ENCODE data around the gene HINT2.

Gene HINT2

DNA sequence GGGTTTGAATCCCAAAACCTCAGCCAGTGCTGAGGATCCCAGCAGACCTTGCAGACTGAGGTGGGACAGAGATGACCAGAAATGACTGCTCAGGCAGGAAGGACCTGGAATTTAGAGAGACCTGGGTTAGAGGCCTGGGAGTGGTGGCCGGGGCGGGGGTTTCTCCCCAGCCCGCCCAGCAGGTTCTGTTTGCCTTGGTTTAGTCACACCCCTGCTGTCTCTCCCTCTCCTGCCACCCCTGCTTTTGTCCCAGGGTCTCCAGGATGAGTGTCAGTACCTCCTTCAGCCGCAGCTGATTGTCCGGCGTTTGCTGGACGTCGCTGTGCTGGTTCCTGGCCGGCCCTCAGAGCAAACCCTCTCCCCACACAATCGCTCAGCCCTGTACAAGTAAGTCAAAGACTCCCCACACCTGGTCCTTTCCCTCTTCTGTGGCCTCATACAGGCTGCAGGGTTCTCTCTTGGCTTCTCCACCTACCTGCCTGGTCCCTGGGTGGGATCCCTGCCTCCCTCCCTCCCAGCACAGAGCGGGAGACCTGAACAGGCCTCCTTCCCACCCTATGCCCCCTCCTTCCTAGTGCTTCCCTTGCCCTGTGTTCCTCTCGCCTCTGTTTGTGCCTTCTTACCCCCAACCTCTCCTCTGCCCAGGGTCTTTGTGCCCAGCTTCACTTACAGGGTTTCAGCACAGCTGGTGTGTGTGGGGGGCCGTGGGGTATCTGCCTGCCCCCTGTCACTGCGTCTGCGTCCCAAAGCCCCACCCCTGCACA lies 26.2 kb upstream of the HINT2 start:
- DNase-seq: no peak

DNA sequence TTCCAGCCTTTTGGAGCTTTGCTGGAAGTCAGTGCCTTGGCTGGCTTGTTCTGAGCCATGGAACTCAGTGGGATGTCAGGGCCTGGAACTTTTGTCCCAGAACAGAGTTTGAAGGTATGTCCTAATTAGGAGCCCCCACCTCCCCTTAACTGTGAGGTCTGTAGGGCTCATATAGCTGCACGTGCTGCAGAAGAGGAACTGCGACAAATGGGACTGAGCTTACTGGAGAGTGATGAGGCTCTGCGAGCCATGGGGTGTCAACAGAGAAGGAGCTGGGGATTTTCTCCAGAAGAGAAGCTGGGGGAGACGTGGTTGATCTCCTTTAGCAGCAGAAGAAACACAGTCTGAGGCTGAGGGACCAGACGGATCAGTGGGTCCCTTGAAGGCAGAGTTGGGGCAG lies 25.1 kb upstream of the HINT2 start:
- DNase-seq: no peak

DNA sequence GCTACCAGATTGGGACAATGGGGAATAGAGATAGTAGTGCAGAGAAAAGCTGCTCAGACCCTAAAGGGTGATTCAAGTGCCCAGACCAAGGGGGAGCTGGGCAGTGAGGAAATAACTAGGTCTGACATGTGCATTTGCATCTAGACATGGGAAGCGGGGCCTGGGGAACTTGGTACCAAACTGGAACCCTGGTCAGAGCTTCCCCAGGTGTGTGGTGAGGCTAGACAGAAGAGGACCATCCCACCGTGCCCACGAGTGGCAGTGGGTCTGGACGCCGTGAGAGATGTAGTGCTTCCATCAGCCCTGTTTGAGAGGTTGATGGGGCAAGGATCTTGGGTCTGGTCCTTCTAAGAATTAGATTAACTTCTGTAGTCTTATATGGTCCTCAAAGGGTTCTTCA lies 21.8 kb upstream of the HINT2 start:
- no peak for DNase-seq

DNA sequence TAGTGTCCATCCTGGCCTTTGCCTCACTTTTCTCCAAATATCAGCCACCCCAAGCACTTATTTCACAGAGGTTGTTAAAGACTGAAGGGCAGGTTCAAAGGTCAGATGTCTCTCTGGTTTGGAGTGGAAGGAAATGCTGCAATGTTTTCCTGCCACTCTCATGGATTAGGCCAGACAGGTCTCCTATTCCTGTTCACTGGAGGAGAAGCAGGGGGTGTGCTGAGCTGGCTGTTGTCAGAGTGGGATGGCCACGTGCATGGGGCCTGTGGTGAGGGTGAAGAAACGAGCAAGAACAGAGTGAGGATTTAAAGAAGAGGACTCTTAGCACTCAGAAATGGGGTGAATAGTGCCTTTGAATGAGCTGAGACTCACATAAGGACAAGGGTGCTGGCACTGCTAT lies 20.9 kb upstream of the HINT2 start:
- DNase-seq: no peak

DNA sequence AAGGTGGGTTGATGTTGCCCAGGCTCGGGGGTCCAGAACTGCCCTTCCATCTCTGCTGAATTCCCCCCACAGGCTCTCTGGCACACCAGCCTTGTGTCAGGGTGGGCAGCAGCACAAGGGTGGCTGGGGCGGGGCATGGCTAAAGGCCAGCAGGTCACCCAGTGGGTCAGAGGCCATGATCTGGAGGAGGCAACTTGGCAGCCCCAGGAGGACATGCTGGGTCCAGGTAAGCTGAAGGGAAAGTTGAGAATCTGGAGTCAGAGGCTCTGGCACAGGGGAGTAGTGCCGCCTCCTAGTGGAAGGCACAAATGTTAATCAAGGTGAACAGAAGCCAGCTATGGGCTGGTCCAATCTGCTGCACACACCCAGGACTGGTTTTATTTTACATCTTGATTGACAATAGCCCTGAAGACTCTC lies 20.4 kb upstream of the HINT2 start:
- DNase-seq: no peak

DNA sequence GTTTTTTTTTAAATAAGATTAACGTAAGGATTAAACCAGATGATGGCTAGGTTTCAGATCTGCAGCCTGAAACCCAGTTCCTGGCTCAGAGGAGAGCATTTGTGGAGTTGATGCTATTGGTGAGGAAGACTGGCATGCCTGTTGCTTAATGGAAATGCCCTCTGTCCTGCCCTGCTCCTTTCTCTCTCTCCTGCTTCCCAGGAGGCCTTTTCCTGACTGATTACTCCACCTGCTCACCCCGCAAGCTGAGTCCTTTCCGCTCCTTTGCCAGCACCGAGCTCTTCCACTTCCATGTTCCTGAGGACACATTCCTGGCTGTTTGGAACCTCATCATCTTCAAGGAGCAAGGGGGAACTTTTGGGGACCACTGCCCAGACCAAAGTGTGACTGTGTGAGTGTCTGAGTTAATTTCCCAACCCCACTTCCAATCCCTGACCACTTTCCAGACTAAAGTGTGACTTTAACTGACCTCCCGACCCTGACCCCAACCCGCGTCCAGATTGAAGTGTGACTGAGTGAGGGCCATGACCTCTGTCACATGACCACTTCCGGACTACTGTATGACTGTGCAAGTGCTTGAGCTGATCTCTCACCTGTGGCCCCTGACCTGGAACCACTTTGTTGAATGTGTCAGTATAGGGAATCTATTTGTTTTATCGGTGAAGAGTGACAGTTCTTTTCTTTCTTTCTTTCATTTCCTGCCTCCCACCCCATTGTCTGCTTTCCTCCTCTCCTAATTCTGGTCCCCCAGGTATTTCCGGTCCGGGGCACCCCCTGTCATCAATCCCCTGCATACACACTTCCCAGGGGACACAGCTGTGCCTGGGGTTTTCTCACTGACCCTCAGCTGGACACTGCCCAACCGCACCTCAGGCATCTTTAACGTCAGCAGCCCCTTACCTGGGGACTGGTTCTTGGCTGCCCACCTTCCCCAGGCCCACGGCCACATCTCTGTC lies 19.7 kb upstream of the HINT2 start:
- no peak for DNase-seq

DNA sequence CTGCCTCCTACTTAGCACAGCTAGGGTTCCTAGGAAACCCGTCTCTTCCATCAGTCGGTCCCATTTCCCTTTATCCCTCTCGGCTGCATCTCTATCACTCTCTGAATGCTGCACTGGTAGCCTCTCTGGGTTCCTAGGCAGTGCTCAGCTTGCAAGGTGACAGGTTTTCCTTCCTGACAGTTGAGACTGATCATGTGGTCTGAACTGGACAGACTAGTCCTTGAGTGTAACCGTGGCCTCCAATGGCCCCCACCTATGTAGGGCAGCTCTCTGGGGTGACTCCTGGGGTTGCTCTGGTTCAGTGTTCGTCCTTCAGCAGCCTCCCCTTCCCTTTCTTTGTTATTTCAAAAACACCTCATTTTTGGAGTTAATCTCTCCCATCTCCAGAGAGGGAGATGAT lies 18.0 kb upstream of the HINT2 start:
- no peak for DNase-seq

DNA sequence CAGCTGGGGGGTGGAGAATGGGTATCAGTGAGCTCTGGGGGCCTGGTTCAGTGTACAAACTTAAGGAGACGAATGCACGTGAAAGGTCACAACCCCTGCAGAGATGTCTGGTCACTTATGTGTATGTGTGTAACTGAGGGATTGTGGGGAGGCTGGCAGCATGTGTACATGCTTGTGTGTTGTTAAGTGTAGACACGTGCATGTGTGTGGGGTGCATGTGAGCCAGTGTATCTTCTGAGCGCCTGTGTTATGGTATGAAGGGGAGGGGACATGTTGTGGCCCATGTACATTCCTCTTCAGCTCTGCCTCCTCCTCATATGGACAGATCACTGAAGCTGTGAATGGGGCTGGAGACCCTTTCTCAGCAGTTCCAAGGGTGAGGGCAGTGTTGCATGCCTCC lies 16.2 kb upstream of the HINT2 start:
- DNase-seq: no peak

DNA sequence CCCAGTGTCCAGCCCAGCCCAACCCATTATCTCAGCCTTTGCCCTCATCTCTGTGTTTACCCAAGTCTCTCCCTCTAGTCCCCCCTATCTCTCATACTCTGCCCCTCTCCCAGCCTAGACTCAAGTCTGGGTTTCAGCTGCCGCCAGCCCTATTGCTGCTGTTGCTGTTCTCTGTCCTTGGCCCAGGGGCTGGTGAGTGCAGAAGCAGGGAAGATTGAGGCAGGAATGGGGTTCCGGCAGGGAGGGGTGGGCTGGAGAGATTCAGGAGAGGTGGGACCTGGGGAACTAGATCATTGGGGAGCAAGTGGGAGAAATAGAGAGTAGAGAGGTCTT lies 14.9 kb upstream of the HINT2 start:
- no peak for DNase-seq

DNA sequence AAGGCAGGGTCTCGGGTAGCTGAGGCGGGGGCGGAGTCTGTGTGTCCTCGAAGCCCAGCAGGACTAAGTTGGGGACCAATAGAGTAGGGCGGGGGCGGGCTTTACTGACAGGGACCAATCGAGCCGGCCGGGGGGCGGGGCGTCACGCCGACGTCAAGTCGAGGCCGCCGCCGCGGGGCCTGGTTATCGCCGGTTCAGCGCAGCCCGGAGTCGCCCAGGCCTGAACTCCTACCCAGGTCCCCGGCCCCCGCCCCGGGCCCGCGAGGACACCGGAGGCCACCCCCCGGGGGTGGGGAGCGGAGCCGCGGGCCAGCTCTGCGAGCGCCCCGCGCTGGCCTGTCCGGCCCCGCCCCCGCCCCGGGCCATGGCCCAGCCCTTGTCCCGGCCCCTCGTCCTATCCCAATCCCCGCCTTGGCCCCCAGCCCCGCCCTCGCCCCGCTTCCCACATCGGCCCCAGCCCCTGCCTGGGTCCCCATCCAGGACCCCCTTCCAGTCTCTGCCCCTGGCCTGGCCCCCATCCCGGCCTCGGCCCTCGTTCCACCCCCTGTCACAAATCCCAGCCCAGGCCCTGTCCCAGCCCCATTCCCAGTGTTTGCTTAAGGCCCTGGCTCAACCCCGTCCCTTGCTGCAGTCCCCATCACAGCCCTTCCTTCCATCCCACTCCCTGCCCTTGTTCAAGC lies 14.4 kb upstream of the HINT2 start, which contains the start of gene TMEM8B:
Gene TMEM8B (plus strand): TSS at position 145 of the 680 bp plus-strand sequence. CDS start 220 bp downstream, at position 365.
- peak; percentile 93 for DNase-seq

DNA sequence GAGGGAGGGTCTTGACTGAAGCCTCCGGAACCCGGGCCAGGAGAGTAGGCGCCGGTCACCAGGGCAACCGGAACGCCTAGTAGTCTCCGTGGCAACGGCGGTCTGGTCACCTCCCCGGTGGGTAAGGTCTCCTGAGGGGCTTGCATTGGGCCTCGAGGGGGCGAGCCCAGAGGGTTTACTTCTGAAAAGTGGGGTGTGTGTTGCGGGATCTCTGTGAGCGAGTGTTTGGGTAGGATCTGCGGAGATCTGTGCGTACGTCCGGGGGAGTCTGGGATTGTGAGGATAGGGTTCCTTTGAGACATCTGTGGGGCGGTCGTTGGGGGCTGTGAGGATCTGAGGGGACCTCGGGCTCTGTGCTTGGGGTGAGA lies 13.9 kb upstream of the HINT2 start, which contains the start of gene FAM221B:
Gene FAM221B (minus strand): TSS at position 17 of the 368 bp plus-strand sequence. CDS start 2,571 bp downstream, outside the sequence.
- DNase-seq: no peak

DNA sequence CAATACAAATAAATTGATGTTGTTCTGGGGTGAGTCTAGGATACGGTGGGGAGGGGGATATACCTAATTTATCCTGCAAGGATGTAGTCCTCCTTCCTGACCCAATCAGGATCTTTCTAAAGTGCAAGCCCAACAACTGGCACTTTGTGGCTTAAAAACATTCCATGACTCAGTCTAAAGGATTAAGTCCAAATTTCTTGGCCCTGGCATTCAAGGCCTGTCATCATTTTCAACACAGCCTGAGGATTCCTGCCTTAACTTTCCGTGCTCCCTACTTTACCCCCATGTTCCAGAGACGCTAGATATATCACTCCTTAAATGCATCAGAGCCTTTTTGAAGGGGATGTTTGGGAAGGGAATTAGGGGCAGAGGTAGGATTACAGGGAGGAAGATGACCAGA lies 12.6 kb upstream of the HINT2 start:
- DNase-seq: no peak

DNA sequence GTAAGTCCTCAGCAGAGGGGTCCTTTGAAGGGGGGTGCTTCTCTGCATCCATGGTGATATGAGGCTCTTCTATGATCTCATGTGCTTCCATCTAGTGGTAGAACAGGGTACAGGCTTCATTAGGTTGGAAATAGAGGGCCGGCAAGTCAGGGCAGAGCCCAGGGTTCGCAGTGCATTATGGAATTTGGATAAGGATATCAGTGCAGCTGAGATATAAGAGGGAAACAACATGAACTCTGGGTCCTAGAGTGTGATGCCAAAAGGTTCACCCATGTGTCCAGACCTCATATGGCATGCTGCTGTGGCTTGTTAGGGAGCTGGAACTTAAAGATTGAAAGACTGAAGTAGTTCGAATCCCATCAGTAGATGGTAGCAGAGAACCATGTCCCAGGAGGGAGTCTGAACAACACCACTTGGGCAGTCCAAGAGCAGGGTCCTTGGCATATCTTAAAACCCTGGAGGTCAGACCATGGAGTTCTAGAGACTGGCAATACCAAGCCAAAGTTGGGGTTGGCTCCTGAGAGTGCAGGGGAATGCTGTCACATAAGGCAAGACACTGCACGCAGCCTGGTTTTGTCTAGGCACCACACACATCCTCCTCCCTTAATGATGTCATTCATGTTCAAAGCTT lies 11.3 kb upstream of the HINT2 start:
- no peak for DNase-seq

DNA sequence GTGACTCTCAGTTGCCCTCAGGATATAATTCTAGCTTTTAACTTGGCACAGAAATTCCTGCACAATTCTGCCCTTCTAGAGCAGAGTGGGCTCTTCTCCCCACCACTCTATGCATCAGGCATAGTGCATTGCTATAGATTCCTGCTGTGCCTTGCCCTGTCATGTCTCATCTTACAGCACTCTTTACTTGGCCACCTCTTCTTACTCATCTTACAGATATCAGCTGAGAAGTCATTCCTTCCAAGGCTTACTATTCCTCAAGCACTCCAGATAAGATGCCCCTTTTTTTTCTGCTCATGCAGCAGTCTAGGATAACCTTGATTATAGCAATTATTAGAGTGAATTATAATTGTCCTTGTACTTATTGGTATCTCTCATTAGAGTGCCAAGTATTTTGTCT lies 8.1 kb upstream of the HINT2 start:
- no peak for DNase-seq

DNA sequence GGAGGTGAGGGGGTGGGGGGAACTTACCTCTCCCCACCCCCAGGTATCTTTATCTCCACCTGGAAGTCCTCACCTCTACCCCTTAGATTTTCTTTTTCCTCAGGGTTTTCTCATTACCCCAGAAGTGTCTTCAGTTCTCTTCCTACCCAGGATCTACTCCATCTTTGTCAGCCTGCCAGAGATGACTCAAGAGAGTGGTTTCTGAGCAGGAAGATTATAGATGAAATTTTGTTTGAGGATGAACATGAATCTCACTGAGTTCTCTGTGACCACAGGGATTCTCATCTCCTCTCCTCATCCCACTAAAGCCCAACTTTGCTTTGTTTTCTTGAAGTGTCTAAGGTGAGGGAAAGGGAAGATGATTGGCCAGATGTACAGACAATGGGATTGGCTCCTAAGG lies 5.2 kb upstream of the HINT2 start:
- DNase-seq: no peak

DNA sequence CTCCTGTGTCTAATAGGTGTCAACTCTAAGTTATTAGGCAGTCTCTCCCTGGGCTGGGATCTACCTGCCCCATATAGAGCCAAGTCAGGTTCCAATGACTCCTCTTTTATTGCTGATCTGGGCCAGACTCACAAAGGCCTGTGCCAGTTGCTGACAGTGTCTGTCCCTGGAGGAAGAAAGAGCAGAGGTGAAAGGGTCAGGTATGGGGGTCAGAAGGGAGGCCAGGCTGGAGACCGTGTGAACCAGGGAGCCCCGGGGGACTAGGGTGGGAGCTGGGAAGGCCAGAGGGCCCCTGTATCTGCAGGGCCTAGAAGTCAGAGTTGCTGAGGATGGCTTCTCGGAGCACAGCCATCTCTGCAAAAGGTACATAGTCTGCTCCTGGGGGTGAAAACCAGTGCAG lies 3.5 kb upstream of the HINT2 start:
- DNase-seq: no peak

DNA sequence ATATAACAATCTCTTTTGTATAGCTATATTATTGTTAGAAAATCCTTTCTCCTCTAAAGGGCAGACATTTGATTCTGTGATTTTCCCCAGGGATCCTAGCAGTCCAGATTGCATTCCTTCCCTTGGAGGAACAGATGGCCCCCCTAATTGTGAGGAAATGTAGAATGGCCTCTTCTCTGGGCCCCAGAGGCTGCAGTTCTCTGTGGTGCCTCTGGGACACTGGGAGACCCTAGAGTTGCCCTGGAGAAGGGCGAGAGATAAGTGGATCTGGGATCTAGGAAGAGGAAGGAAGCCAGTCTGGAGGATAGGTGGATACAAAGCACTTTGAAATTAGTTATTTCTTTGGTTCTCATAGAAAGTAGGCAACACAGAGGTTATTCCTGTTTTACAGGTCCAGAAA lies 1.9 kb upstream of the HINT2 start:
- no peak for DNase-seq

DNA sequence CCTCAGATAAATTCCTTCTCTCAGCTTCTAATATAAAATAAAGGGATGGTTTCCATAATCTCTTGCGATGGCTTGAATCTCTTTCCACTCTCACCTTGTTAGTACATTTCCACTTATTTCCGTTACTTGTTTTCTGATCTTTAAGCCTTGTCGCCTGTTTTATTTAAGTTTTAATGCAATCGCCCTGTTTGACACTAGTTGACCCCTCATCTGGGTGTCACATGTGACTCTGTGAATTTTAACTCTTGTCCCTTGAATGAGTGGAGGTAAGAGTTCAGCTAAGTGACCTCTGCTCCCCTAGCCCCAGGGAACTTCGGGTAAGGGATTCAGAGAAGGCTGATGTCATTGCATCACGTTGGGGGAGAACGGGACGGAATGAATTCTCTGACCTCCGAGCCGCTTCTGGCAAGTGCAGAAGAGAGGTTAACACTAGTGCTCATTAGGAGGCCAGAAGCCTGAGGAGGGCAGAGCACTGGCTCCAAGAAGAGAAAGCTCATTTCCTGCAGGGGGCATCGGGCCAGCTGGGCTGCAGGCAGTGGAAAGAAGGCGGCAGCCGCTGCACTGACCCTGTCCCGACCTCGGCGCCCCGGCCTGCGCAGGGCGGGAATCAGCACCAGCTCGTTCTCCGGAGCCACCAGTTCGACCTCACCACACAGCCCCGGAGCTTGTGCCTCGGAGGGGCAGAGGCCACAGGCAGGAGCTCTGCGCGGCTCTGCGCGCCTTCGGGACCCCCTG lies 569 bp downstream of the HINT2 start:
- peak; percentile 33 for DNase-seq

DNA sequence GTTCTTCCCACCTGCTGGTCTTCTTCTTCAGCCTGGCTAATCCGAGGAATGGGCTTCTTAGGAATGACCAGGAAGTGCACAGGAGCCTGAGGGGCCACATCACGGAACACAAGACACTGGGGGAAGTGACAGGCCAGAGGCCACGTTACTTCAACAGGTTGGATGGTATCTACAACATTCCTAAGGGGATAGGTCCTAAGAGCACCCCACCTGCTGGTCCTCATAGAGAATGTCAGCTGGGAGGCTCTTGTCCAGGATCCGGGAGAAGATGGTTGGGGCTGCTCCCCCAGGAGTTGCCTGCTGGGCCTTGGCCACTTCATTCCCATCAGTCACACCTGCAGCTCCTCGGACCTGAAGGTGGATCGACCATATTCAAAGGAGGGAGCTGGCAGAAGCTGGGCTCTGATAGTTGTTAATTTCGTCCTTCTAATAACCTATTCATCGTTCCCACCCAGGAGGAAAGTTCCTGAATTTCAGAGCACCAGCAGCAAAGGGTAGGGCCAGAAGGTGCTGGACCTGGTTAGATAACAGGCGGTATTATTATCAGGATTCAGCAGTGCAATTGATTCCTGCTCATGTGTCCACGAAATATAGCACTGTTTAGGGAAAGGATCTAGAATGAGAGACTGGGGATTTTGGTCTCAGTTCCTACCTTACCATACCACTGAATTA lies 1.3 kb downstream of the HINT2 start:
- no peak for DNase-seq

DNA sequence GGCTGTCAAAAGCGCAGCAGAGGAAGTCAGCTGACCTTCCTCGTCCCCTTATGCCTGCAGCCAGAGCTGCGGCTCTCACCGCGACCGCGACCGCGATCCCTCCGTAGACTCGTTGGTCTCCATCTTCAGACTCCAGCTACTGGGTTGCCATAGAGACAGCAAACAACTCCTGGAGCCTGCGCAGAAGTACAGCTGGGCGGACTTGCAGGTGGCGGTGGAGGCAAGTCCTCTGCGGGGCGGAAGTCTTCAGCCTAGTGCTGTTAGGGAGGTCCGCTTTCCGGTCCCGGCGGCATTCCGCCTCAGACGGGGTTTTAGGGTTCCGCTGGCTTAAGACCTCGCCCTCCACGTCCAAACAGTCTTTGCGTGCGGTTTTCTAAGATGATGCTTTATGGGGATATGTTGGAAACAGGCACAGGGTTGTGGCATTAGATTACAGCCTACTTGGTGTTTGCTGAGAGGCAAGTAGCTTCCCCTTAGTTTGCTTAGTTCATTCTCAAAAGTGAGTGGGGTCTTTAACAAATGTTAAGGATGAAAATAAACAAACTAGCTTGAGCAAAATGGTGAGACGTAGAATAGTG lies 2.7 kb downstream of the HINT2 start, which contains the start of gene SPAG8:
Gene SPAG8 (minus strand): TSS at position 238 of the 578 bp plus-strand sequence. CDS start 115 bp downstream, at position 123.
- DNase-seq: peak; percentile 96

DNA sequence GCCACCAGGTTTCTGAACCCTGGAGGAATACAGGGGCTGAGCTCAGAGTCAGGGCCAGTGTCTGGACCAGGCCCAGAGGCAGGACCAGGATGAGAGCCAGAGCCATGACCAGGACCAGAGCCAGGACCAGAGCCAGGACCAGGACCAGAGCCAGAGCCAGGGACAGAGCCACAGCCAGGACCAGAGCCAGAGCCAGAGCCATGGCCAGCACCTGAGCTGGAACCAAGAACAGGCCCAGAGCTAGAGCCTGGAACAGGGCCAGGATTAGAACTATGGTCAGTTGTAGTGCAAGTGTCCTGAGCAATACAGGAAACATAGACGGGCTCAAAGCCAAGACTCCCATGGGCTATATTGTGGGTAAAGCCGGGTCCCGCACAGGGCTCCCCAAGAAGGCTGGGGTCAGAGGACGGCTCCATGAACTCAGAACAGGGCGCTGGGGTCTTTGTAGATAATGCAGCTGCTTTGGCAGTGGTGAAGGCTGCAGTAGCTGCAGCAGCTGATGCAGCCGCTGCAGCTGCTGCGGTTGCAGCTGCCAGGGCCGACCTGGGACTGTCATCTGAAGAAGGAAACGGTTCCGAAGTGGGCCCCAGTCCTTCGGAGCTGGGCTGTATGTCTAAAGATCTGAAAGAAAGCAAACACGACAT lies 3.3 kb downstream of the HINT2 start:
- DNase-seq: no peak
